Keratinocyte (primary cell): Measurements from ENCODE around the gene STX17.

Experiments used
- EZH2 ChIP-seq: IDR thresholded peaks from one replicate; pipeline ENCODE4 v1.6.1; 2012; ENCODE audit warnings: inconsistent platforms, mild to moderate bottlenecking, low read length, moderate library complexity
- TF ChIP-seq, protein P1 (sequence below), 3 experiments: IDR thresholded peaks in 1 of 3; conservative IDR thresholded peaks in 1 of 3; optimal IDR thresholded peaks in 1 of 3; 2 replicates in 2 of 3; 3 replicates in 1 of 3; pipeline versions ENCODE3 to v1.5.1; 2011; ENCODE audit warnings: low read length in 3 of 3, mild to moderate bottlenecking in 3 of 3, moderate library complexity in 2 of 3, control low read depth in 1 of 3, inconsistent platforms in 1 of 3; ENCODE audit not compliant: insufficient read depth in 2 of 3; ENCODE audit errors: extremely low read depth in 1 of 3

DNA sequence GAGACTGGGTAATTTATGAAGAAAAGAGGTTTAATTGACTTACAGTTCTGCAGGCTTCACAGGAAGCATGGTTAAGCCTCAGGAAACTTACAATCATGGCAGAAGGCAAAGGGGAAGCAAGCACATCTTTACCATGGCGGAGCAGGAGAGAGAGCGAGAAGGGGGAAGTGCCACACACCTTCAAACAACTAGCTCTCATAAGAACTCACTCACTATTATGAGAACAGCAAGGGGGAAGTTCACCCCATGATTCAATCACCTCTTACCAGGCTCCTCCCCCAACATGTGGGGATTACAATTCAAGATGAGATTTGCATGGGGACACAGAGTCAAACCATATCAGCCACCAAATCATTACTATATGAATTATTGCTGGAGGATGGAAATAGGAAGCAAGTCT, 30.3 kb upstream of the STX17 start:
- TF ChIP-seq, protein P1, sequence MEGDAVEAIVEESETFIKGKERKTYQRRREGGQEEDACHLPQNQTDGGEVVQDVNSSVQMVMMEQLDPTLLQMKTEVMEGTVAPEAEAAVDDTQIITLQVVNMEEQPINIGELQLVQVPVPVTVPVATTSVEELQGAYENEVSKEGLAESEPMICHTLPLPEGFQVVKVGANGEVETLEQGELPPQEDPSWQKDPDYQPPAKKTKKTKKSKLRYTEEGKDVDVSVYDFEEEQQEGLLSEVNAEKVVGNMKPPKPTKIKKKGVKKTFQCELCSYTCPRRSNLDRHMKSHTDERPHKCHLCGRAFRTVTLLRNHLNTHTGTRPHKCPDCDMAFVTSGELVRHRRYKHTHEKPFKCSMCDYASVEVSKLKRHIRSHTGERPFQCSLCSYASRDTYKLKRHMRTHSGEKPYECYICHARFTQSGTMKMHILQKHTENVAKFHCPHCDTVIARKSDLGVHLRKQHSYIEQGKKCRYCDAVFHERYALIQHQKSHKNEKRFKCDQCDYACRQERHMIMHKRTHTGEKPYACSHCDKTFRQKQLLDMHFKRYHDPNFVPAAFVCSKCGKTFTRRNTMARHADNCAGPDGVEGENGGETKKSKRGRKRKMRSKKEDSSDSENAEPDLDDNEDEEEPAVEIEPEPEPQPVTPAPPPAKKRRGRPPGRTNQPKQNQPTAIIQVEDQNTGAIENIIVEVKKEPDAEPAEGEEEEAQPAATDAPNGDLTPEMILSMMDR (optimal IDR thresholded peaks at IDR 0.05 in 1 of 3, IDR thresholded peaks at IDR 0.05 in 1 of 3, conservative IDR thresholded peaks at IDR 0.05 in 1 of 3; ENCODE audit: extremely low read depth in 1 of 3, insufficient read depth in 2 of 3, low read length in 3 of 3): no peak
- no peak for TF ChIP-seq EZH2
